Occipital lobe (tissue), 2 donors: Measurements from ENCODE around the gene SLC30A1. TPM values are rescaled to one million over a fixed set of nuclear protein-coding genes. Genes with fewer than 3 reads are reported as not detected.

Experiments
- DNase-seq: peaks from one replicate; lab custom pipeline; 2025; lab: John Stamatoyannopoulos, UW
- total RNA-seq: library from RNA; depleted of rRNA; stranded (reverse); fragments of >200 nt; gene quantifications from one replicate; pipeline ENCODE4 v1.2.3, GENCODE V29; 2014

Gene SLC30A1
- total RNA-seq, 1 donor from 2014 or later = 21.8 TPM

GRCh38 chr1:211525101-211525676 lies 53.8 kb downstream of the SLC30A1 start:
- DNase-seq = no peak

GRCh38 chr1:211524521-211524920 lies 54.4 kb downstream of the SLC30A1 start:
- no peak for DNase-seq

GRCh38 chr1:211522804-211523203 lies 56.2 kb downstream of the SLC30A1 start:
- no peak for DNase-seq

Other genes starting within 250 kb of the SLC30A1 start
- not detected for gene RD3, start 87.0 kb downstream of the SLC30A1 start, total RNA-seq
- 3.3 TPM for gene NEK2, start 96.5 kb upstream of the SLC30A1 start, total RNA-seq